GM18499 (cell line): ENCODE results near the gene CNDP1.

ENCODE experiments used
- ATAC-seq: cut with Tn5 transposase; IDR thresholded peaks from one replicate; pipeline ENCODE4 v1.9.1; 2021; ENCODE audit warnings: moderate number of reproducible peaks; ENCODE audit not compliant: insufficient read depth, unreplicated experiment

The CNDP1 gene

GRCh38 chr18:74611765-74612164 is 77.5 kb downstream of the CNDP1 start:
- ATAC-seq = no peak

- ATAC-seq = no peak
Measured at GRCh38 chr18:74613381-74613780, 79.1 kb downstream of the CNDP1 start.

GRCh38 chr18:74616494-74616893 is 82.2 kb downstream of the CNDP1 start:
- no peak for ATAC-seq

- no peak for ATAC-seq
Measured at GRCh38 chr18:74617486-74617885, 83.2 kb downstream of the CNDP1 start.

- no peak for ATAC-seq
Measured at GRCh38 chr18:74622072-74622471, 87.8 kb downstream of the CNDP1 start.

GRCh38 chr18:74623047-74623816 is 88.9 kb downstream of the CNDP1 start:
- ATAC-seq = no peak

- ATAC-seq = no peak
Measured at GRCh38 chr18:74624466-74624865, 90.2 kb downstream of the CNDP1 start.

- no peak for ATAC-seq
Measured at GRCh38 chr18:74625157-74625556, 90.9 kb downstream of the CNDP1 start.

GRCh38 chr18:74626049-74626874 is 92.0 kb downstream of the CNDP1 start:
- no peak for ATAC-seq

GRCh38 chr18:74630804-74631203 is 96.5 kb downstream of the CNDP1 start:
- ATAC-seq = no peak

GRCh38 chr18:74631212-74631611 is 96.9 kb downstream of the CNDP1 start:
- no peak for ATAC-seq

- ATAC-seq = no peak
Measured at GRCh38 chr18:74631623-74632350, 97.5 kb downstream of the CNDP1 start.

- ATAC-seq = no peak
Measured at GRCh38 chr18:74632351-74632679, 98.0 kb downstream of the CNDP1 start.

- no peak for ATAC-seq
Measured at GRCh38 chr18:74632856-74633255, 98.6 kb downstream of the CNDP1 start.

GRCh38 chr18:74633652-74634352 is 99.5 kb downstream of the CNDP1 start:
- ATAC-seq = no peak

GRCh38 chr18:74635224-74635975 is 101.1 kb downstream of the CNDP1 start:
- ATAC-seq = no peak
